ENCODE data around the gene NOTCH1.

NOTCH1 gene

GRCh38 chr9:136549010-136549980, 3.4 kb upstream of the NOTCH1 start:
- peak overlapping the region; percentile 26 to 74 for H3K4me3 ChIP-seq (ENCODE audit: low read depth in 1 of 2, low read length in 2 of 2)

GRCh38 chr9:136547508-136548215, 1.8 kb upstream of the NOTCH1 start:
- Histone ChIP-seq H3K4me1 (ENCODE audit: control insufficient read depth in 1 of 2, insufficient read depth in 2 of 2, low read length in 2 of 2) (peaks cover 19 to 77% of the 10 kb centered on the region in 2 donors), H3K27ac (ENCODE audit: low read length) (no peak overlapping the region), H3K27me3 (ENCODE audit: low read depth, low read length) (no peaks in the 10 kb centered on the region), H3K36me3 (ENCODE audit: control insufficient read depth in 1 of 2, insufficient read depth in 2 of 2, low read length in 2 of 2) (peaks cover 0 to 7% of the 10 kb centered on the region in 2 donors), H3K4me3 (ENCODE audit: low read depth in 1 of 2, low read length in 2 of 2) (peak overlapping the region in 1 of 2 donors; percentile 74), H3K9me3 (ENCODE audit: control insufficient read depth in 1 of 2, low read length in 2 of 2) (no peaks in the 10 kb centered on the region)

More at GRCh38 chr9:136549010-136549980, 3.4 kb upstream of the NOTCH1 start:
- H3K27ac ChIP-seq (ENCODE audit: low read length): no peak overlapping the region
- H3K9me3 ChIP-seq (ENCODE audit: control insufficient read depth in 1 of 2, low read length in 2 of 2): no peaks in the 10 kb centered on the region
- no peaks in the 10 kb centered on the region for H3K27me3 ChIP-seq (ENCODE audit: low read depth, low read length)
- no peaks in the 10 kb centered on the region for H3K36me3 ChIP-seq (ENCODE audit: control insufficient read depth in 1 of 2, insufficient read depth in 2 of 2, low read length in 2 of 2)
- H3K4me1 ChIP-seq (ENCODE audit: control insufficient read depth in 1 of 2, insufficient read depth in 2 of 2, low read length in 2 of 2): peaks cover 16 to 70% of the 10 kb centered on the region in 2 donors

- Histone ChIP-seq H3K4me3 (ENCODE audit: low read depth in 1 of 2, low read length in 2 of 2) (peak overlapping the region; percentile 42 to 74), H3K27me3 (ENCODE audit: low read depth, low read length) (no peaks in the 10 kb centered on the region), H3K4me1 (ENCODE audit: control insufficient read depth in 1 of 2, insufficient read depth in 2 of 2, low read length in 2 of 2) (peaks cover 16 to 71% of the 10 kb centered on the region in 2 donors), H3K9me3 (ENCODE audit: control insufficient read depth in 1 of 2, low read length in 2 of 2) (no peaks in the 10 kb centered on the region), H3K27ac (ENCODE audit: low read length) (peak overlapping the region; percentile 45), H3K36me3 (ENCODE audit: control insufficient read depth in 1 of 2, insufficient read depth in 2 of 2, low read length in 2 of 2) (peaks cover 0 to 10% of the 10 kb centered on the region in 2 donors)
These were observed 1.1 kb upstream of the NOTCH1 start for GRCh38 chr9:136546697-136547501.

- no peaks in the 10 kb centered on the region for H3K9me3 ChIP-seq (ENCODE audit: control insufficient read depth in 1 of 2, low read length in 2 of 2)
- H3K4me3 ChIP-seq (ENCODE audit: low read depth in 1 of 2, low read length in 2 of 2): peak overlapping the region in 1 of 2 donors; percentile 94
- peaks cover 15 to 71% of the 10 kb centered on the region in 2 donors for H3K4me1 ChIP-seq (ENCODE audit: control insufficient read depth in 1 of 2, insufficient read depth in 2 of 2, low read length in 2 of 2)
- H3K27ac ChIP-seq (ENCODE audit: low read length): no peak overlapping the region
- H3K36me3 ChIP-seq (ENCODE audit: control insufficient read depth in 1 of 2, insufficient read depth in 2 of 2, low read length in 2 of 2): peaks cover 8 to 13% of the 10 kb centered on the region in 2 donors
- H3K27me3 ChIP-seq (ENCODE audit: low read depth, low read length): no peaks in the 10 kb centered on the region
These were observed 220 bp downstream of the NOTCH1 start for GRCh38 chr9:136545692-136545964.

- Histone ChIP-seq H3K9me3 (ENCODE audit: control insufficient read depth in 1 of 2, low read length in 2 of 2) (no peaks in the 10 kb centered on the region), H3K4me1 (ENCODE audit: control insufficient read depth in 1 of 2, insufficient read depth in 2 of 2, low read length in 2 of 2) (peaks cover 19 to 71% of the 10 kb centered on the region in 2 donors), H3K27ac (ENCODE audit: low read length) (peak overlapping the region; percentile 67), H3K27me3 (ENCODE audit: low read depth, low read length) (no peaks in the 10 kb centered on the region), H3K36me3 (ENCODE audit: control insufficient read depth in 1 of 2, insufficient read depth in 2 of 2, low read length in 2 of 2) (peaks cover 8 to 13% of the 10 kb centered on the region in 2 donors), H3K4me3 (ENCODE audit: low read depth in 1 of 2, low read length in 2 of 2) (peak overlapping the region; percentile 81 to 94)
These were observed 720 bp downstream of the NOTCH1 start for GRCh38 chr9:136544964-136545691.

- Histone ChIP-seq H3K4me3 (ENCODE audit: low read depth in 1 of 2, low read length in 2 of 2) (peak overlapping the region; percentile 81 to 94), H3K27me3 (ENCODE audit: low read depth, low read length) (no peaks in the 10 kb centered on the region), H3K4me1 (ENCODE audit: control insufficient read depth in 1 of 2, insufficient read depth in 2 of 2, low read length in 2 of 2) (peaks cover 22 to 70% of the 10 kb centered on the region in 2 donors), H3K9me3 (ENCODE audit: control insufficient read depth in 1 of 2, low read length in 2 of 2) (no peaks in the 10 kb centered on the region), H3K27ac (ENCODE audit: low read length) (peak overlapping the region; percentile 67), H3K36me3 (ENCODE audit: control insufficient read depth in 1 of 2, insufficient read depth in 2 of 2, low read length in 2 of 2) (peaks cover 8 to 13% of the 10 kb centered on the region in 2 donors)
These were observed 1.3 kb downstream of the NOTCH1 start for GRCh38 chr9:136544548-136544963.

- Histone ChIP-seq H3K36me3 (ENCODE audit: control insufficient read depth in 1 of 2, insufficient read depth in 2 of 2, low read length in 2 of 2) (peaks cover 8 to 13% of the 10 kb centered on the region in 2 donors), H3K27me3 (ENCODE audit: low read depth, low read length) (no peaks in the 10 kb centered on the region), H3K4me3 (ENCODE audit: low read depth in 1 of 2, low read length in 2 of 2) (peak overlapping the region; percentile 57 to 94), H3K4me1 (ENCODE audit: control insufficient read depth in 1 of 2, insufficient read depth in 2 of 2, low read length in 2 of 2) (peaks cover 22 to 66% of the 10 kb centered on the region in 2 donors), H3K27ac (ENCODE audit: low read length) (no peak overlapping the region), H3K9me3 (ENCODE audit: control insufficient read depth in 1 of 2, low read length in 2 of 2) (no peaks in the 10 kb centered on the region)
These were observed 1.9 kb downstream of the NOTCH1 start for GRCh38 chr9:136543830-136544547.

- H3K36me3 ChIP-seq (ENCODE audit: control insufficient read depth in 1 of 2, insufficient read depth in 2 of 2, low read length in 2 of 2): peaks cover 8 to 13% of the 10 kb centered on the region in 2 donors
- H3K9me3 ChIP-seq (ENCODE audit: control insufficient read depth in 1 of 2, low read length in 2 of 2): no peaks in the 10 kb centered on the region
- no peaks in the 10 kb centered on the region for H3K27me3 ChIP-seq (ENCODE audit: low read depth, low read length)
- peak overlapping the region in 1 of 2 donors; percentile 94 for H3K4me3 ChIP-seq (ENCODE audit: low read depth in 1 of 2, low read length in 2 of 2)
- no peak overlapping the region for H3K27ac ChIP-seq (ENCODE audit: low read length)
- H3K4me1 ChIP-seq (ENCODE audit: control insufficient read depth in 1 of 2, insufficient read depth in 2 of 2, low read length in 2 of 2): peaks cover 22 to 66% of the 10 kb centered on the region in 2 donors
These were observed 2.6 kb downstream of the NOTCH1 start for GRCh38 chr9:136543280-136543679.

GRCh38 chr9:136542241-136543040, 3.4 kb downstream of the NOTCH1 start:
- Histone ChIP-seq H3K27ac (ENCODE audit: low read length) (no peak overlapping the region), H3K9me3 (ENCODE audit: control insufficient read depth in 1 of 2, low read length in 2 of 2) (no peaks in the 10 kb centered on the region), H3K4me1 (ENCODE audit: control insufficient read depth in 1 of 2, insufficient read depth in 2 of 2, low read length in 2 of 2) (peaks cover 22 to 65% of the 10 kb centered on the region in 2 donors), H3K27me3 (ENCODE audit: low read depth, low read length) (no peaks in the 10 kb centered on the region), H3K4me3 (ENCODE audit: low read depth in 1 of 2, low read length in 2 of 2) (peak overlapping the region in 1 of 2 donors; percentile 12), H3K36me3 (ENCODE audit: control insufficient read depth in 1 of 2, insufficient read depth in 2 of 2, low read length in 2 of 2) (peaks cover 8 to 13% of the 10 kb centered on the region in 2 donors)
